GM12873 (cell line): ENCODE results near the gene ARFGAP1.

Experiments used
- CTCF ChIP-seq: IDR thresholded peaks from 2 replicates; pipeline ENCODE4 v1.5.1; 2012; ENCODE audit warnings: low read depth, mild to moderate bottlenecking, moderate library complexity, low read length, control low read depth; ENCODE audit not compliant: insufficient read depth; ENCODE audit errors: missing control alignments

The ARFGAP1 gene

GRCh38 chr20:63306673-63307537 lies 34.3 kb downstream of the ARFGAP1 start:
- no peak for TF ChIP-seq CTCF

- no peak for TF ChIP-seq CTCF
These were observed 35.1 kb downstream of the ARFGAP1 start for GRCh38 chr20:63307538-63308217.

DNA sequence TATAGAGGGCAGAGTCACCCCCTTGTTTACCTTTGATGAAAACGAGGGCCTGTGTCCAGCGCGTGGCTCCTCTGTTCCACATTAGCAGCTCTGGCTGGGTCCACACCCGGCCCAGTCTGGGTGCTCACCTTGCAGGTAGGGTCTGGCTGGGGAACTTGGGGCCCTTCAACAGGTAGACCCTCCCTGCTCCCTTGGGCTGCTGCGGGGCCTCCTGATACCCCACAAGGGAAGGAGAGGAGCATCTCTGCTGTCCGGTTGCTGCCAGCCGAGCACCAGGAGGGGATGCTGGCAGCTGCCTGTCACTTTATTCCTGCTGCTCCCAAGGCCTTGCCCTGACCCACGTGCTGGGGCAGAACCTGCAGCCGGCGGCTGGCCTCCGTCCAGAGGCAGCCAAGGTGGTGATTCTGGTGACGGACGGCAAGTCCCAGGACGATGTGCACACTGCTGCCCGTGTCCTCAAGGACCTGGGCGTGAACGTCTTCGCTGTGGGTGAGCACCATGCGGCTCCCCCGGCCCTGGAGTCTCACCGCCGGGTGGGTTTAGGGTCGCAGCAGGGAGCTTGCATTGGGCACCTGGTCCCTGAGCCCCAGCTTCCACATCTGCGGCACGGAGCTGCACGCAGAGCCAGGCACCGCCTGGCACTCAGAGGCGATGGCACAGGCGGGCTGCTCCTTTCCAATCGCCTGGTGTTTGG lies 35.8 kb downstream of the ARFGAP1 start:
- TF ChIP-seq CTCF: no peak

DNA sequence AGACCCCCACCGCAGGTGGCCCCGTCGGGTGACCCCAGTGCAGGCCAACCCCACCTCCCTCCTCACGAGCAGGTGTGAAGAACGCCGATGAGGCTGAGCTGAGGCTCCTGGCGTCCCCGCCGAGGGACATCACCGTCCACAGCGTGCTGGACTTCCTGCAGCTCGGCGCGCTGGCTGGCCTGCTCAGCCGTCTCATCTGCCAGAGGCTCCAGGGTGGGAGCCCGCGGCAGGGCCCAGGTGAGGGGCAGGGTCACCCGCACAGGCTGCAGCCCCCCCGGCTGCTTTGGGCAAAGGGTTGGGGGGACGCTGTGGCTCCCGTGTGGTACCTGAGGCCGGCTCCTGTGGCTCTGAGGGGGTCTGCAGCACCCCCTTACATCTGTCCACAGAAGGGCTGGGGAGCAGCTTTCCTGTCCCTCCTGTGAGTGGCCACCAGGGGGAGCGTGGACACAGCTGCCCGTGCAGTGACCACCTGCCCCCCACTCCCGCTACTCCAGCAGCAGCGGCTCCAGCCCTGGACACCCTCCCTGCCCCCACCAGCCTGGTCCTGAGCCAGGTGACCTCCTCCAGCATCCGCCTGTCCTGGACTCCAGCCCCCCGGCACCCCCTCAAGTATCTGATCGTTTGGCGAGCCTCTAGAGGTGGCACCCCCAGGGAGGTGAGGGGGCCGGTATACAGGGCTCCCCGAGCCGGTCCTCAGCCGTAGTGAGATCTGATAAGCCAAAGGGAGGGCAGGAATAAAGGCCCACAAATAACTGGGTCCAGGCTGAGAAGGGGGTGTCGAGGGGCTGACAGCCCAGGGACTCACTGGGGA lies 36.9 kb downstream of the ARFGAP1 start:
- TF ChIP-seq CTCF: peak; percentile 73

GRCh38 chr20:63310265-63310991 lies 37.8 kb downstream of the ARFGAP1 start:
- TF ChIP-seq CTCF: no peak

DNA sequence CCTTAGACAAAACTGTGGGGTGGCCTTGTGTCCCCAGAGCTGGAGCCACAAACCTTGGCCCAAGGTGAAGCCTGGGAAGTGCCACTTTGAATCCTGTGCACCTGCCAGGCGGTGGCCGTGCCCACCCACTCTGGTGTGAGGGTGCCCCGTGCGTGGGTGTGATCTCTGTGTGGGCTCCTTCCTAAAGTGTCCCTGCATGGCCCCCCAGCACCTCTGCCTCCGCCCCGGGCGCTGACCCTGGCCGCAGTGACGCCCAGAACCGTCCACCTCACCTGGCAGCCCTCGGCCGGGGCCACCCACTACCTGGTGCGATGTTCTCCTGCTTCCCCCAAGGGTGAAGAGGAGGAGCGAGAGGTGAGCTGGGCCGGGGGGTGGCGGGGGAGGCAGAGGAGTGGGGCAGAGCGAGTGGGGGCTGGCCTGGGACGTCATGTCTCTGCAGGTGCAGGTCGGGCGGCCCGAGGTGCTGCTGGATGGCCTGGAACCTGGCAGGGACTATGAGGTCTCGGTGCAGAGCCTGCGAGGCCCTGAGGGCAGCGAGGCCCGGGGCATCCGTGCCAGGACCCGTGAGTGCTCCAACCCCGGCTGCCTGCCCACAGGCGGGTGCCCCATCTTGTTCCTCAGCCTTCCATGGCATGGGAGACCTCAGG lies 38.7 kb downstream of the ARFGAP1 start:
- no peak for TF ChIP-seq CTCF
